Measurements from ENCODE around the gene TENM3.

The TENM3 gene

DNA sequence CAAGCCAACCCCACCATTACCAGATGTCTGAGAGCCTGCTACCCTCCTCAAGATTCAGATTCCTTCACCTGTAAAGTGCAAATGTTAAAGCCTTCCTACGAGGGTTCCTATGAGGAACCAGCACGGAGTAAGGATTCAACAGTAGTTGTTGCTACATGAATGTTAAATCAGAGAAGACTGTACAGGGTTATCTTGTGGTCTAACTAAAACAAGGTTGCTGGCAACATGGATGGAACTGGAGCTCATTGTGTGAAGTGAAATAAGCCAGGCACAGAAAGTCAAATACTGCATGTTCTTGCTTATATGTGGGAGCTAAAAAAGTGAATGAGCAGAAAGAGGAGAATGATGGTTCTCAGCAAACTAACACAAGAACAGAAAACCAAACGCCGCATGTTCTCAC, 435.4 kb downstream of the TENM3 start:
- DNase-seq (ENCODE audit: insufficient read length, low spot score) (no peak), FAIRE-seq (no peak)
- TF ChIP-seq CTCF (IDR thresholded peaks at IDR 0.05; ENCODE audit: insufficient read depth, missing control alignments), result no peak

DNA sequence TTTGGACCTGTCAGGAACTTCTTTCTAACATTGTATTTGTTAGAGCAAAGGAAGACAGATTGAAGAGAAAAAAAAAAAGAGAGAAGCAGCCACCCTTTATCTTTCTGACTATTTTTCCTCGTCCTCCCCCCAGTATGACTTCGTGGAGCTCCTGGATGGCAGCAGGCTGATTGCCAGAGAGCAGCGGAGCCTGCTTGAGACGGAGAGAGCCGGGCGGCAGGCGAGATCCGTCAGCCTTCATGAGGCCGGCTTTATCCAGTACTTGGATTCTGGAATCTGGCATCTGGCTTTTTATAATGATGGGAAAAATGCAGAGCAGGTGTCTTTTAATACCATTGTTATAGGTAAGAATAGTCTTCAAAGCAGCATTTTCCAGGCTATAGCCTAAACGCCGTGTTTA, 436.3 kb downstream of the TENM3 start:
- no peak for DNase-seq (ENCODE audit: insufficient read length, low spot score)
- FAIRE-seq, result no peak
- TF ChIP-seq CTCF (IDR thresholded peaks at IDR 0.05; ENCODE audit: insufficient read depth, missing control alignments), result no peak

GRCh38 chr4:182680234-182680653, 437.0 kb downstream of the TENM3 start:
- FAIRE-seq (no peak), DNase-seq (ENCODE audit: insufficient read length, low spot score) (no peak)
- no peak for TF ChIP-seq CTCF (IDR thresholded peaks at IDR 0.05; ENCODE audit: insufficient read depth, missing control alignments)

DNA sequence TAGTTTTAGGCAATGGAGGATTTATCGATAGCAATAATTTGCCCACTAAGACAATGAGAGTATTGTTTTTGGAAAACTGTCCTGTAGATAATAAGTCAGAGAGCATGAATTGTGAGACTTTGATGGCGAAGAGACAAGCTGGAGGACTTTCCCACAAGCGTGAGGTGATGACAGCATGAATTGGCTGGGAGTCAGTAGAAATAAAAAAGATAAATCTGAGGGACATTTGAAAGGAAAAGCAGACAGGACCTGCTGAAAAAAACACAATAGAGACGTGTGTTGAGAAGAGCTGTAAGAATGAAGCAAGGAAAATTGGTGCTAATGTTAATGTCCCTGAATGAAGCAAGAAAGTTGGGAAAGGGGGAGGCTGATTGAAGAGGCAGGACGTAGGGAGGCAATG, 440.5 kb downstream of the TENM3 start:
- FAIRE-seq, result no peak
- no peak for TF ChIP-seq CTCF (IDR thresholded peaks at IDR 0.05; ENCODE audit: insufficient read depth, missing control alignments)

DNA sequence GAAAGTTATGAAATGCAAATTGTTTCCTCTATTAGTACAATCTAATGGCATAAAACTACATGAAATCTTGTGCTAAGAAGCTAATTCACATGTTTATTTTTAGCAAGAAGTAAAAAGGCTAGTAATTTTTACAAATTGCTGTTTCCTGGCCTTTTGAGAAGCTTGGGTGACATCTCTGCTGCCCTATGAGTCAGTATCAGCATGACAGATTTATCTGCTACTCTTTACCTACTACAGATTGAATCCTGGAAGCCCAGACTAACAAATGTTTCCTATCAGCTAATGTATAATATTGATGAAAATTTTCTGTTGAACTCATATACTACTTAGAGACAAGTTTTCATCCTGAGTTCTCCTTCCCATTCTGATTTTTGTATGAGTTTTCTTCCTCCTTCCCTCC, 441.6 kb downstream of the TENM3 start:
- no peak for FAIRE-seq
- no peak for TF ChIP-seq CTCF (IDR thresholded peaks at IDR 0.05; ENCODE audit: insufficient read depth, missing control alignments)

More for the DNA sequence above, 440.5 kb downstream of the TENM3 start:
- no peak for DNase-seq (ENCODE audit: insufficient read length, low spot score)

GRCh38 chr4:182688081-182688480, 444.9 kb downstream of the TENM3 start:
- DNase-seq (ENCODE audit: insufficient read length, low spot score), result no peak
- FAIRE-seq, result no peak
- TF ChIP-seq CTCF (IDR thresholded peaks at IDR 0.05; ENCODE audit: insufficient read depth, missing control alignments), result no peak

More for the DNA sequence above, 441.6 kb downstream of the TENM3 start:
- no peak for DNase-seq (ENCODE audit: insufficient read length, low spot score)

- DNase-seq (ENCODE audit: insufficient read length, low spot score) (no peak), FAIRE-seq (no peak)
- TF ChIP-seq CTCF (IDR thresholded peaks at IDR 0.05; ENCODE audit: insufficient read depth, missing control alignments), result no peak
Measured at GRCh38 chr4:182694551-182694950, 451.3 kb downstream of the TENM3 start.

All from D721Med (cell line).